GM23248 (cell line): ENCODE results near the gene ZNRF4. TPM values are rescaled to one million over a fixed set of nuclear protein-coding genes. Genes with fewer than 3 reads are reported as not detected.
A peak's percentile ranks its signal among the peaks of the same experiment; 100 is the strongest.
"Not testable (repeated sequence)": the region's sequence is repeated elsewhere in the genome, so short reads cannot be mapped to it uniquely, and the experiment has no call there.

Experiments used
- DNase-seq: peaks from one replicate; pipeline ENCODE4 v3.0.0-alpha.2; 2015
- H2AFZ ChIP-seq: fragments of 200-600 bp; sonication (generic); 2 replicates; pipeline ENCODE4 v1.6.1; 2016; ENCODE audit warnings: antibody characterized with exemption
- H3F3A ChIP-seq: fragments of 200-600 bp; sonication (generic); 2 replicates; pipeline ENCODE4 v1.6.1; 2016; ENCODE audit warnings: mild to moderate bottlenecking, antibody characterized with exemption, mixed run types; ENCODE audit not compliant: insufficient read depth
- H3K27ac ChIP-seq: fragments of 200-600 bp; sonication (generic); 2 replicates; pipeline ENCODE4 v1.5.1; 2016; ENCODE audit warnings: mild to moderate bottlenecking
- H3K27me3 ChIP-seq: fragments of 200-600 bp; sonication (generic); replicated peaks from 2 replicates; pipeline ENCODE4 v1.6.1; 2016; ENCODE audit warnings: mild to moderate bottlenecking; ENCODE audit not compliant: insufficient read depth
- H3K36me3 ChIP-seq: fragments of 200-600 bp; sonication (generic); 2 replicates; pipeline ENCODE4 v1.6.1; 2016; ENCODE audit warnings: low read depth, mild to moderate bottlenecking
- H3K4me1 ChIP-seq: fragments of 200-600 bp; sonication (generic); 2 replicates; pipeline ENCODE4 v1.6.1; 2016; ENCODE audit warnings: mild to moderate bottlenecking; ENCODE audit not compliant: insufficient read depth
- H3K4me2 ChIP-seq: fragments of 200-600 bp; sonication (generic); one replicate; pipeline ENCODE4 v1.6.1; 2016; ENCODE audit warnings: mild to moderate bottlenecking; ENCODE audit not compliant: unreplicated experiment
- H3K4me3 ChIP-seq: fragments of 200-600 bp; sonication (generic); 2 replicates; pipeline ENCODE4 v1.5.1; 2016; ENCODE audit warnings: mild to moderate bottlenecking
- H3K79me2 ChIP-seq: fragments of 200-600 bp; sonication (generic); 2 replicates; pipeline ENCODE4 v1.6.1; 2016; ENCODE audit warnings: mild to moderate bottlenecking; ENCODE audit not compliant: insufficient read depth
- H3K9ac ChIP-seq: fragments of 200-600 bp; sonication (generic); 2 replicates; pipeline ENCODE4 v1.6.1; 2016; ENCODE audit warnings: mild to moderate bottlenecking
- H3K9me2 ChIP-seq: fragments of 200-600 bp; sonication (generic); 2 replicates; pipeline ENCODE4 v1.6.1; 2016; ENCODE audit warnings: mixed run types, mild to moderate bottlenecking, moderate library complexity; ENCODE audit not compliant: insufficient read depth
- H3K9me3 ChIP-seq: fragments of 200-600 bp; sonication (generic); one replicate; pipeline ENCODE4 v1.6.1; 2017; ENCODE audit warnings: low read depth
- H4K20me1 ChIP-seq: fragments of 200-600 bp; sonication (generic); 2 replicates; pipeline ENCODE4 v1.6.0; 2016; ENCODE audit not compliant: insufficient read depth
- EZH2 ChIP-seq: fragments of 200-600 bp; sonication (generic); IDR thresholded peaks from 2 replicates; pipeline ENCODE4 v1.6.1; 2018; ENCODE audit warnings: antibody characterized with exemption, mild to moderate bottlenecking; ENCODE audit not compliant: insufficient read depth, poor library complexity, severe bottlenecking
- EZH2phosphoT487 ChIP-seq: fragments of 200-600 bp; sonication (generic); IDR thresholded peaks from 2 replicates; pipeline ENCODE4 v1.6.1; 2018; ENCODE audit warnings: antibody characterized with exemption, moderate library complexity, mild to moderate bottlenecking, low read depth; ENCODE audit not compliant: insufficient read depth
- WGBS, 2 experiments: methylation state at CpG; one replicate each; pipeline ENCODE4 v1.1.6; 2015 to 2017; ENCODE audit warnings: low lambda C conversion rate in 2 of 2, low coverage in 1 of 2; ENCODE audit errors: missing lambda C conversion rate in 2 of 2; 5-methylcytosine and 5-hydroxymethylcytosine counted together
- in situ Hi-C: fragments of 300-500 bp; cut with MboI; formaldehyde crosslinking; loops from 2 replicates; pipeline ENCODE4 v1.15.0; 2020
- polyA plus RNA-seq: library from polyadenylated mRNA; unstranded; fragments of >200 nt; fragmentation: Nextera tagmentation; extraction: Ambion mirVana; gene quantifications from 2 replicates; pipeline ENCODE4 v1.2.1, GENCODE V29; 2016
- total RNA-seq: library from RNA; depleted of rRNA; stranded (reverse); fragments of >200 nt; shearing (Covaris generic); gene quantifications from 2 replicates; pipeline ENCODE4 v1.2.3, GENCODE V29; 2014

ZNRF4 gene
- total and polyA plus RNA-seq, 2 experiments from 2014 or later: not detected

- no peaks in the 10 kb centered on the region for H3F3A ChIP-seq
- no peaks in the 10 kb centered on the region for H3K9me2 ChIP-seq
- no peak overlapping the region for H2AFZ ChIP-seq
- no peaks in the 10 kb centered on the region for H3K79me2 ChIP-seq
- no peak overlapping the region for H3K9ac ChIP-seq
- 31 to 56% methylated on average over 3 to 6 of the region's 6 CpGs for WGBS, 2 experiments
- no peak overlapping the region for H3K27ac ChIP-seq
- H3K27me3 ChIP-seq: peaks cover 22% of the 10 kb centered on the region
- H3K9me3 ChIP-seq: no peaks in the 10 kb centered on the region
- in situ Hi-C loops: no loop called here
- peak; percentile 31 for DNase-seq
- H3K4me3 ChIP-seq: no peak overlapping the region
- 0 out of 2 replicates have a peak, but pooled peaks cover 6% of the 10 kb centered on the region for H3K4me1 ChIP-seq
- H3K36me3 ChIP-seq: no peaks in the 10 kb centered on the region
- H4K20me1 ChIP-seq: no peaks in the 10 kb centered on the region
- no peak for TF ChIP-seq EZH2
- TF ChIP-seq EZH2phosphoT487: no peak
- H3K4me2 ChIP-seq: no peak overlapping the region
These were observed 25.2 kb downstream of the ZNRF4 start for GRCh38 chr19:5480427-5480836.

GRCh38 chr19:5481957-5482356 lies 26.7 kb downstream of the ZNRF4 start:
- H2AFZ ChIP-seq: no peak overlapping the region
- 56 to 65% methylated on average over 2 of the region's 2 CpGs for WGBS, 2 experiments

GRCh38 chr19:5484398-5485285 lies 29.4 kb downstream of the ZNRF4 start:
- no peaks in the 10 kb centered on the region for H3F3A ChIP-seq
- no peaks in the 10 kb centered on the region for H3K9me2 ChIP-seq
- H3K36me3 ChIP-seq: no peaks in the 10 kb centered on the region
- H3K9me3 ChIP-seq: no peaks in the 10 kb centered on the region
- no peaks in the 10 kb centered on the region for H3K79me2 ChIP-seq
- WGBS, 2 experiments: 30 to 31% methylated on average over 13 of the region's 13 CpGs
- peaks cover 10% of the 10 kb centered on the region; the same call in 1 of the 2 replicates for H3K4me1 ChIP-seq
- H2AFZ ChIP-seq: no peak overlapping the region
- no peak overlapping the region for H3K27ac ChIP-seq
- no peak overlapping the region for H3K4me2 ChIP-seq
- H4K20me1 ChIP-seq: no peaks in the 10 kb centered on the region
- in situ Hi-C loops: no loop called here
- DNase-seq: peak; percentile 34
- no peak overlapping the region for H3K9ac ChIP-seq
- peaks cover 30% of the 10 kb centered on the region for H3K27me3 ChIP-seq
- TF ChIP-seq EZH2 (no peak), EZH2phosphoT487 (no peak)
- H3K4me3 ChIP-seq: no peak overlapping the region

More at GRCh38 chr19:5481957-5482356, 26.7 kb downstream of the ZNRF4 start:
- Histone ChIP-seq H3K9me3 (no peaks in the 10 kb centered on the region), H3K9me2 (no peaks in the 10 kb centered on the region), H3K27me3 (peaks cover 33% of the 10 kb centered on the region), H3K4me2 (no peak overlapping the region), H3K9ac (no peak overlapping the region), H3K4me1 (0 out of 2 replicates have a peak, but pooled peaks cover 6% of the 10 kb centered on the region), H3F3A (no peaks in the 10 kb centered on the region), H3K36me3 (no peaks in the 10 kb centered on the region), H4K20me1 (no peaks in the 10 kb centered on the region), H3K27ac (no peak overlapping the region), H3K4me3 (no peak overlapping the region), H3K79me2 (no peaks in the 10 kb centered on the region)
- no peak for TF ChIP-seq EZH2phosphoT487
- no peak for TF ChIP-seq EZH2
- in situ Hi-C loops: no loop called here
- no peak for DNase-seq

- Histone ChIP-seq H2AFZ (no peak overlapping the region), H3K27ac (no peak overlapping the region), H3K27me3 (peaks cover 34% of the 10 kb centered on the region), H3K9me2 (no peaks in the 10 kb centered on the region), H3F3A (no peaks in the 10 kb centered on the region), H3K79me2 (no peaks in the 10 kb centered on the region), H3K4me2 (no peak overlapping the region), H3K9me3 (no peaks in the 10 kb centered on the region), H3K4me3 (no peak overlapping the region), H3K9ac (no peak overlapping the region), H4K20me1 (no peaks in the 10 kb centered on the region), H3K4me1 (peaks cover 11% of the 10 kb centered on the region; the same call in 1 of the 2 replicates), H3K36me3 (no peaks in the 10 kb centered on the region)
- 23 to 39% methylated on average over 3 of the region's 3 CpGs for WGBS, 2 experiments
- in situ Hi-C loops: no loop called here
- DNase-seq: no peak
- no peak for TF ChIP-seq EZH2
- no peak for TF ChIP-seq EZH2phosphoT487
These were observed 30.0 kb downstream of the ZNRF4 start for GRCh38 chr19:5485286-5485636.

GRCh38 chr19:5485658-5486057 lies 30.4 kb downstream of the ZNRF4 start:
- H3F3A ChIP-seq, H3K27ac ChIP-seq, in situ Hi-C loops, H3K9me2 ChIP-seq, H4K20me1 ChIP-seq, H3K36me3 ChIP-seq, H2AFZ ChIP-seq, H3K9ac ChIP-seq, DNase-seq, H3K4me2 ChIP-seq, H3K4me3 ChIP-seq, H3K79me2 ChIP-seq, H3K9me3 ChIP-seq: not testable (repeated sequence)
- peaks cover 11% of the 10 kb centered on the region; the same call in 1 of the 2 replicates for H3K4me1 ChIP-seq
- H3K27me3 ChIP-seq: peaks cover 34% of the 10 kb centered on the region
- 47 to 64% methylated on average over 4 of the region's 4 CpGs for WGBS, 2 experiments
